HCT116 (cell line): ENCODE results near the gene GMPR2. TPM values are rescaled to one million over a fixed set of nuclear protein-coding genes. Genes with fewer than 3 reads are reported as not detected.

ENCODE experiments used
- ATAC-seq: fragments of 200-7000 bp; cut with Tn5 transposase; 2 replicates; pipeline ENCODE4 v1.9.1; 2020; ENCODE audit warnings: mild to moderate bottlenecking, moderate library complexity
- BruUV-seq: library from RNA; stranded (reverse); fragments of 400-500 nt; replicated peaks from 2 replicates; lab custom pipeline; 2021; lab: Mats Ljungman, UMichigan
- CTCF ChIA-PET: fragments of 300-600 bp; sonication (Branson Sonifier 250); formaldehyde crosslinking; loops from one replicate; lab custom pipeline; 2021; ENCODE audit warnings: antibody characterized with exemption; lab: Charles Lee
- POLR2A ChIA-PET: fragments of 300-600, 350-600 bp; sonication (Branson Sonifier 250); formaldehyde crosslinking; loops from one replicate; lab custom pipeline; 2021; ENCODE audit warnings: antibody characterized with exemption; lab: Charles Lee
- RAD21 ChIA-PET, 2 experiments: fragments of 300-600 bp; sonication (Branson Sonifier 250); formaldehyde crosslinking; loops; one replicate each; lab custom pipeline; 2023; ENCODE audit warnings: low total read pairs in 2 of 2; ENCODE audit not compliant: uncharacterized antibody in 2 of 2, unreplicated experiment in 2 of 2, low non-redundant PET in 1 of 2; lab: Charles Lee
- DNase-seq: peaks from one replicate; pipeline ENCODE4 v3.0.0-alpha.2; 2010; ENCODE audit warnings: low read depth, low spot score
- H2AFZ ChIP-seq: fragments of 200-600 bp; shearing (Covaris generic), sonication (generic); 2 replicates; pipeline ENCODE4 v1.6.1; 2017; ENCODE audit warnings: low read depth, mixed run types, mixed read lengths, antibody characterized with exemption, low read length; ENCODE audit not compliant: poor library complexity, severe bottlenecking
- H3K27ac ChIP-seq: 2 replicates; pipeline ENCODE4 v1.5.1; 2012; ENCODE audit warnings: low read depth, low read length
- H3K27me3 ChIP-seq: fragments of 200-600 bp; sonication (generic); 2 replicates; pipeline ENCODE4 v1.6.1; 2016; ENCODE audit warnings: mixed run types, low read length, mixed read lengths; ENCODE audit not compliant: insufficient read depth
- H3K36me3 ChIP-seq, 2 experiments: fragments of 200-500 bp in 1 of 2; fragments of 200-600 bp in 1 of 2; sonication (Bioruptor generic) in 1 of 2; sonication (generic) in 1 of 2; 2 replicates each; pipeline versions ENCODE4 v1.5.1 to v1.6.1; 2014 to 2016; ENCODE audit warnings: low read length in 2 of 2, inconsistent platforms in 1 of 2, mixed read lengths in 1 of 2, mixed run types in 1 of 2; ENCODE audit not compliant: insufficient read depth in 2 of 2, control insufficient read depth in 1 of 2
- H3K4me1 ChIP-seq, 2 experiments: fragments of 200-600 bp in 1 of 2; sonication (generic) in 1 of 2; 2 replicates each; pipeline versions ENCODE4 v1.5.1 to v1.6.1; 2012 to 2017; ENCODE audit warnings: low read length in 2 of 2, inconsistent platforms in 1 of 2, mild to moderate bottlenecking in 1 of 2, mixed read lengths in 1 of 2, mixed run types in 1 of 2, moderate library complexity in 1 of 2; ENCODE audit not compliant: insufficient read depth in 2 of 2, control insufficient read depth in 1 of 2
- H3K4me2 ChIP-seq: fragments of 200-600 bp; sonication (generic); 2 replicates; pipeline ENCODE4 v1.6.1; 2017; ENCODE audit warnings: mixed run types, low read length, mixed read lengths
- H3K4me3 ChIP-seq, 2 experiments: fragments of 200-600 bp in 1 of 2; sonication (generic) in 1 of 2; replicated peaks in 1 of 2; 2 replicates each; pipeline ENCODE4 v1.5.1; 2011 to 2016; ENCODE audit warnings: low read length in 2 of 2, control low read depth in 1 of 2, low read depth in 1 of 2, mild to moderate bottlenecking in 1 of 2, mixed read lengths in 1 of 2, mixed run types in 1 of 2
- H3K79me2 ChIP-seq: fragments of 200-600 bp; sonication (generic); 2 replicates; pipeline ENCODE4 v1.6.1; 2017; ENCODE audit warnings: mild to moderate bottlenecking, mixed run types, low read length, moderate library complexity, mixed read lengths; ENCODE audit not compliant: insufficient read depth
- H3K9ac ChIP-seq: fragments of 200-600 bp; sonication (generic); 2 replicates; pipeline ENCODE4 v1.6.1; 2016; ENCODE audit warnings: low read length, mixed read lengths
- H3K9me2 ChIP-seq: fragments of 200-600 bp; sonication (generic), shearing (Covaris generic); 2 replicates; pipeline ENCODE4 v1.6.1; 2017; ENCODE audit warnings: mixed run types, mild to moderate bottlenecking, moderate library complexity; ENCODE audit not compliant: insufficient read depth
- H3K9me3 ChIP-seq, 2 experiments: fragments of 200-500 bp in 1 of 2; fragments of 200-600 bp in 1 of 2; sonication (Bioruptor generic) in 1 of 2; sonication (generic) in 1 of 2; 2 replicates each; pipeline ENCODE4 v1.6.1; 2014 to 2017; ENCODE audit warnings: low read length in 2 of 2, mixed read lengths in 2 of 2, inconsistent platforms in 1 of 2, low read depth in 1 of 2, mild to moderate bottlenecking in 1 of 2, mixed run types in 1 of 2, moderate library complexity in 1 of 2; ENCODE audit not compliant: control insufficient read depth in 1 of 2, insufficient read depth in 1 of 2
- H4K20me1 ChIP-seq: fragments of 200-600 bp; sonication (generic), shearing (Covaris generic); 2 replicates; pipeline ENCODE4 v1.6.1; 2017; ENCODE audit warnings: mixed run types, mild to moderate bottlenecking, moderate library complexity; ENCODE audit not compliant: insufficient read depth
- ATF3 ChIP-seq: IDR thresholded peaks from 2 replicates; pipeline ENCODE4 v1.6.1; 2012
- CBX3 ChIP-seq: IDR thresholded peaks from 2 replicates; pipeline ENCODE4 v1.6.1; 2012; ENCODE audit warnings: low read depth
- CTCF ChIP-seq, 3 experiments: fragments of 200-600 bp in 1 of 3; sonication (generic) in 1 of 3; IDR thresholded peaks in 2 of 3; conservative IDR thresholded peaks in 1 of 3; 2 replicates each; pipeline ENCODE4 v1.5.1; 2012 to 2017; ENCODE audit warnings: low read depth in 2 of 3, low read length in 2 of 3, antibody characterized with exemption in 1 of 3, borderline replicate concordance in 1 of 3, control low read depth in 1 of 3, mild to moderate bottlenecking in 1 of 3, mixed read lengths in 1 of 3, mixed run types in 1 of 3, moderate library complexity in 1 of 3; ENCODE audit not compliant: insufficient read depth in 1 of 3
- EGR1 ChIP-seq: IDR thresholded peaks from 2 replicates; pipeline ENCODE4 v1.6.1; 2012; ENCODE audit warnings: low read depth
- ELF1 ChIP-seq: IDR thresholded peaks from 2 replicates; pipeline ENCODE4 v1.6.1; 2012; ENCODE audit warnings: low read depth, borderline replicate concordance
- POLR2AphosphoS5 ChIP-seq: IDR thresholded peaks from 2 replicates; pipeline ENCODE4 v1.6.1; 2011; ENCODE audit warnings: mild to moderate bottlenecking, low read depth, low read length, moderate library complexity
- RAD21 ChIP-seq: IDR thresholded peaks from 2 replicates; pipeline ENCODE4 v1.6.1; 2012; ENCODE audit warnings: low read depth, mild to moderate bottlenecking
- REST ChIP-seq: IDR thresholded peaks from 2 replicates; pipeline ENCODE4 v1.6.1; 2012; ENCODE audit warnings: low read depth
- SP1 ChIP-seq: IDR thresholded peaks from 2 replicates; pipeline ENCODE4 v1.6.1; 2012; ENCODE audit warnings: low read depth
- SRF ChIP-seq: IDR thresholded peaks from 2 replicates; pipeline ENCODE4 v1.6.1; 2012; ENCODE audit warnings: low read depth
- YY1 ChIP-seq: IDR thresholded peaks from 2 replicates; pipeline ENCODE4 v1.6.1; 2011; ENCODE audit warnings: low read length, low read depth, moderate library complexity, mild to moderate bottlenecking; ENCODE audit not compliant: insufficient replicate concordance; ENCODE audit errors: extremely low read depth
- ZFX ChIP-seq: fragments of 450-650 bp; IDR thresholded peaks from 2 replicates; pipeline ENCODE4 v1.6.1; 2017
- intact Hi-C: fragments of 100-400 bp; cut with micrococcal nuclease; formaldehyde crosslinking; loops from 2 replicates; pipeline ENCODE4 v1.10.0; 2022
- total RNA-seq: library from RNA; stranded (reverse); gene quantifications from one replicate; pipeline ENCODE4 v1.2.1, GENCODE V29; 2021; ENCODE audit not compliant: unreplicated experiment

Gene GMPR2
- total RNA-seq, 1 experiment from 2014 or later, result 66.9 TPM

GRCh38 chr14:24238527-24239037, 5.9 kb downstream of the GMPR2 start:
- H3K79me2 ChIP-seq, result peaks cover 37% of the 10 kb centered on the region
- H2AFZ ChIP-seq, result no peak overlapping the region
- TF ChIP-seq SRF, result no peak
- no peak for TF ChIP-seq RAD21
- TF ChIP-seq CBX3, result no peak
- no peak for TF ChIP-seq YY1
- TF ChIP-seq EGR1, result no peak
- no peak for TF ChIP-seq ATF3
- no peak for TF ChIP-seq SP1
- no peak for TF ChIP-seq ELF1
- TF ChIP-seq REST, result no peak
- TF ChIP-seq POLR2AphosphoS5, result no peak
- no peak for TF ChIP-seq ZFX
- TF ChIP-seq CTCF (IDR thresholded peaks at IDR 0.05 in 2 of 3, conservative IDR thresholded peaks at IDR 0.05 in 1 of 3; ENCODE audit: borderline replicate concordance in 1 of 3, insufficient read depth in 1 of 3, low read depth in 2 of 3, low read length in 2 of 3), result no peak
- no peaks in the 10 kb centered on the region for H3K9me3 ChIP-seq
- H3K9ac ChIP-seq, result no peak overlapping the region
- intact Hi-C loops, result no loop called here
- no peak overlapping the region for H3K27ac ChIP-seq
- peaks cover 12 to 41% of the 10 kb centered on the region in 2 experiments for H3K4me1 ChIP-seq
- no peaks in the 10 kb centered on the region for H4K20me1 ChIP-seq
- no peak overlapping the region for H3K4me2 ChIP-seq
- DNase-seq, result no peak
- H3K9me2 ChIP-seq, result no peaks in the 10 kb centered on the region
- H3K4me3 ChIP-seq, result no peak overlapping the region
- POLR2A ChIA-PET, result interaction anchor here (1.1 kb wide), 1 partner anchor 33 kb away, joined by 3 read pairs; the partner anchor contains the start of gene RABGGTA
- CTCF ChIA-PET, result interaction anchor here (1.1 kb wide), 1 partner anchor 193 kb away, joined by 3 read pairs; no protein-coding TSS in a partner anchor
- peaks cover 45 to 59% of the 10 kb centered on the region in 2 experiments; a peak in 3 of 4 replicates for H3K36me3 ChIP-seq
- no TSS peak for BruUV-seq
- ATAC-seq, result no peak
- H3K27me3 ChIP-seq, result no peaks in the 10 kb centered on the region
- RAD21 ChIA-PET, result no interaction called here
